ENCODE data around the gene KRTAP10-10.

DNA sequence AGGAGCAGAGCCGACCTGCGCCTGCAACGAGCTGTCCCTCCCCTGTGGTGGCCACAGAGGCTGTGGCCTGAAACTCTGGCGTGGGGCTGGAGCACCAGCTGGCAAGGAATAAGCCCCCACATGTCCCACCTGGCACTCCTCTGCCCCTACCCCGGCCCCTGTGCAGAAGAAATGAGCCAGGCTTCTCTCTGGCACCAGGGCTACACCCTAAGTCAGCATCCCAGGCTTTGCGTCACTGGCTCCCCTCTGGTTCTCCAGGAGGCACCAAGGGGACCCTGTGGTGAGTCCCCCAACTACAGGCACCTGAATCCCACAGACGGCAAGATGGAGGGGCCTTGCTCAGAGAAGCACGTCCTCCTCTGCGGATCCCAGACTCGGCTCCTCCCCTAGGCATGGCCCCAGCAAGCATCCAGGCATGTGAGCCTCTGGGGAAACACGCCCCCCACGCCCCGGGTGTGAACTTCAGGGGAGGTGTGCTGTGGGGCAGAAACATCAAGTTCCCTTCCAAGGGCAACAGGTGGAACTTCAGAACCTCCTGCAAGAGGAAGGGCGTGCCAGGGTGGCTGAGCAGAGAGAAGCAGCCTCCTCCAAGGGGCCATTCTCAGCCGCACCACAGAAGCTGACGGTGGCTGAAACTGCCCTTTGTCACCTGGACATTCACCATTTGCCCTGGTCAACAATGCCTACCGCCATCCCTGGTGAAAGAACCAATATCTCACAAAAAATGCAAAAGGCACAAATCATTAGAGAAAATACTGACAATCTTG, 33.9 kb upstream of the KRTAP10-10 start:
- TF ChIP-seq, protein P1, sequence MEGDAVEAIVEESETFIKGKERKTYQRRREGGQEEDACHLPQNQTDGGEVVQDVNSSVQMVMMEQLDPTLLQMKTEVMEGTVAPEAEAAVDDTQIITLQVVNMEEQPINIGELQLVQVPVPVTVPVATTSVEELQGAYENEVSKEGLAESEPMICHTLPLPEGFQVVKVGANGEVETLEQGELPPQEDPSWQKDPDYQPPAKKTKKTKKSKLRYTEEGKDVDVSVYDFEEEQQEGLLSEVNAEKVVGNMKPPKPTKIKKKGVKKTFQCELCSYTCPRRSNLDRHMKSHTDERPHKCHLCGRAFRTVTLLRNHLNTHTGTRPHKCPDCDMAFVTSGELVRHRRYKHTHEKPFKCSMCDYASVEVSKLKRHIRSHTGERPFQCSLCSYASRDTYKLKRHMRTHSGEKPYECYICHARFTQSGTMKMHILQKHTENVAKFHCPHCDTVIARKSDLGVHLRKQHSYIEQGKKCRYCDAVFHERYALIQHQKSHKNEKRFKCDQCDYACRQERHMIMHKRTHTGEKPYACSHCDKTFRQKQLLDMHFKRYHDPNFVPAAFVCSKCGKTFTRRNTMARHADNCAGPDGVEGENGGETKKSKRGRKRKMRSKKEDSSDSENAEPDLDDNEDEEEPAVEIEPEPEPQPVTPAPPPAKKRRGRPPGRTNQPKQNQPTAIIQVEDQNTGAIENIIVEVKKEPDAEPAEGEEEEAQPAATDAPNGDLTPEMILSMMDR (IDR thresholded peaks at IDR 0.05; ENCODE audit: low read depth, low read length, missing input control), result no peak
- TF ChIP-seq MAX (IDR thresholded peaks at IDR 0.05) (no peak), HNF4A (conservative IDR thresholded peaks at IDR 0.05) (no peak), TAF1 (conservative IDR thresholded peaks at IDR 0.05) (no peak), SP1 (IDR thresholded peaks at IDR 0.05) (no peak), NR2F2 (IDR thresholded peaks at IDR 0.05) (no peak)

All from liver (tissue), 3 donors.